NCI-H146 treated with DMSO at 0.1 percent for 48 hours (cell line): ENCODE data around the gene ZNF500.

Experiments used
- DNase-seq: peaks from one replicate; lab custom pipeline; 2025; ENCODE audit not compliant: unreplicated experiment; lab: John Stamatoyannopoulos, UW

The ZNF500 gene

GRCh38 chr16:4766875-4767628 lies at the start of gene ZNF500:
Gene ZNF500, minus strand, starts transcription at chr16:4767162. Its CDS starts 1,184 bp downstream, at chr16:4765978.
- peak; percentile 96 for DNase-seq

DNA sequence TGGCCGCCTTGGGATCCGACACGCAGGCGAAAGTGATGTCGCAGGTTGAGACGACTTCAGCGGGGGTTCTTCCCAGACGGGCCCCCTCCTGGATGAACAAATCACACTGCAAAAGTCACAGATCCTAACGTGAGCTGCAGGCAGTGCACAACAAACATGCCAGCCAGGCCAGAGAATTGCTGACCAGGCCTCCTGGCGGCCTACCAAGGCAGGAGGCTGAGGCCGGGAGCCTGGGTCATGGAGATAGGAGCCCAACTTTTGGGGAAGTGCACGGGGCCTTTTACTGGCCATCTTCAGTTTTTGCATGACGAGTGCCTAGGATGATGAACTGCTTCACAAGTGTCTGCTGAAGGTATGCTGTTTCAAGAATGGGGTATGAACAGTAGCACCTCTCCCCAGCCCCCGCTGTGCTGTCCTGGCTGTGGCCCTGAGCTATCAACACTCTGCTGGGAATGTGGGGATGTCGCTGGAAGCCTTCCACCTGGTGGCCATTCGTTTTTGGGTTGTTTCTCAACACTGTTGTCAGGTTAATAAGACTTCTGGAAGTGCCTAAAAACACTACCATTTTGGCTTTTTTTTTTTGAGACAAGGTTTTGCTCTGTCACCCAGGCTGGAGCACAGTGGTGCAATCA lies 47.7 kb upstream of the ZNF500 start:
- DNase-seq: no peak

- DNase-seq: no peak
These were observed 47.1 kb upstream of the ZNF500 start for GRCh38 chr16:4814046-4814445.

DNA sequence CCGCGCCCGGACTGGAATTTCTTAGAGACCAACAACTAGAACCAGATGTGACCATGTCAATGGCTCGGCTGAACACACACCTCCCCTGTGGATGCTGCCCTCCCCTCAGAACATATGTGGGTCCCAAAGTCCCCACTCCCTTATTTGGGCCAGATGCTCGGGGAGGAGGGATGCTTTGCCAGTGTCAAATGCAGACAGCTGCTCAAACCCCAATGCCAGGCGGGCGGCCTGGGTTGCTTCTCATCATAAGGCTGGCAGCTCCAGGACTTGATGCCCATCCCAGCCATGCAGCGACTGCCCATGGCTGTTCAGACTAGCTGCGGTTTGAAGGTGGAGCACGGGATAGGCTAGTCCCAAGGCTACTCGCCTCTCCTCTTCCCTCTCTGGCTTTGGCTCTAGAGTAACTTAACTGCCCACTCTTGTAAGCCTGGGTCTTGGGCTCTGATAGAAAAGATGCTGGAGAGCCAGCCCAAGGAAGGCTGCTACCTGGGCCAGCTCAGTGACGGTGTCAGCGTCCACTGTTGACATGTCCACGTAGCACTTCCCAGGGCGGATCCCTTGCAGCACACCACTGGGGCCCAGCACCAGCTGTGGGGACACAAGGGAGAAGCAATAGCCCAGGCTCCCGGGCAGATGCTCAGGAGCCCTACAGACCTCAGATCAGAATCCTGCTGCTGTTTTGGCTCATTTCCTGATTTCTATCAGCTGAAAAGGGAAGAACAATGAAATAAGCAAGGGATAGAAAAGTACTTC lies 46.5 kb upstream of the ZNF500 start:
- no peak for DNase-seq

GRCh38 chr16:4811773-4812172 lies 44.8 kb upstream of the ZNF500 start:
- no peak for DNase-seq

DNA sequence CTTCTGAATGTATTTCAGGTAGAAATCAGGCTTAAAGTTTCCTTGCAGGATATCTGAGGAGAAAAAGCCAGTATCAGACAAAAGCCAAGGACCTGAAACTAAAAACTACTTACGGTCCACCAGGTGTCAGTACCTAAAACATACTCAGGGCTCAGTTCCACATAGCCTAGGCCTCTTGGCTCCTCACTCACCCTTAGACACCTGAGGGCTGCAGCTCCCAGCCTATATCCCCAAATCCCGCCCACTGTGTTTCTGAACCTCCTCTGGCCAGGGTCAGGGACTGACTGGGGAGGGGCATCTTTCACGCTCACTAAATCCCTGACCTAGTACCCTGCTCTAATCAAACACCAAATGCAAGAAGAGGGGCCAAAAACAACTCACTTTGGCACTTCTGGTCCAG lies 44.3 kb upstream of the ZNF500 start:
- no peak for DNase-seq

DNA sequence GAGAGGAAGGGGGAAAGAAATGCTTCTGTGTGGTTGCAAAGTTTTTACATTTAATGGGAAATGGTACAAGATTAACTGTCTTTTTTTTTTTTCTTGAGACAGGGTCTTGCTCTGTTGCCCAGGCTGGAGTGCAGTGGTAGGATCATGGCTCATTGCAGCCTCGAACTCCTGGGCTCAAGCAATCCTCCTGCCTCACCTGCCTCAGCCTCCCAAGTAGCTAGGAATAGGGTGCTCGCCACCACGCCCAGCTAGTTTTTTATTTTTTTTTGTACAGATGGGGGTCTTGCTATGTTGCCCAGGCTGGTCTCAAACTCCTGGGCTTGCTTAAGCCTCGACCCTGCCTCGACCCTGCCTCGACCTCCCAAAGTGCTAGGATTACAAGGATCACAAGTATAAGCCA lies 39.3 kb upstream of the ZNF500 start:
- DNase-seq: no peak

GRCh38 chr16:4805231-4805630 lies 38.3 kb upstream of the ZNF500 start:
- no peak for DNase-seq

- DNase-seq: no peak
These were observed 37.2 kb upstream of the ZNF500 start for GRCh38 chr16:4803898-4804762.

- DNase-seq: no peak
These were observed 36.5 kb upstream of the ZNF500 start for GRCh38 chr16:4803401-4803844.

GRCh38 chr16:4802659-4803287 lies 35.8 kb upstream of the ZNF500 start:
- DNase-seq: peak; percentile 93

DNA sequence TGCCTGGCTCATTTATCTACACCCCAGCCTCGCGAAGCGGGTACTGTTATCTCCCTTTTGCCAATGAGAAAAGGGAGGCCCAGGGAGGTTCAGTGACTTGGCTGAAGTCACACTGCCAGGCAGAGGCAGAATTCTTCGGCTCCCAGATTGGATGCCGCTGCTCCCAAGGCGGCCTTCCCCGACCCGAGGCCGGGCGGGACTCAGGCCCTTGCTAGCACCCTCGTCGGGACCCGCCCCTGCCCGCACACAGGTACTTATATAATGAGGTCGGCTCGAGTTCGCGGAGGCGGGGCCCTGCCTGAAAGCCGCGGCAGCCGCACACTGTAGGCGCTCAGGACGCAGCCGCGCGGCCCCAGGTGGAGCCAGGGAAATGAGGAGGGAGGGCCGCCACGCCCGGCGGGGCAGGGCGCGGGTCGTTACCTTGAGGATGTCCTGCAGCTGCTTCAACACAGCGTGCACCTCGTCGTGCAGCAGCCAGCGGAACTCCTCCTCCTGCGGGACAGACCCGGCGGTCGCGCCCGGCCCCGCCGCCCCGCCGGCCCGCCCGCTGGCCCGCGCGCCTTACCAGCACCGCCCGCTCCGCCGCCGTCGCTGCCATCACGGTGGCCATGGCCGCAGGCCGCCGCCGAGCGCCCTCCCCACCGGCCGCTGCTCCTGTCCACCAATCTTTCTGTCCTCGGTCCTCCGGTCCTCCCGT lies 35.1 kb upstream of the ZNF500 start, which contains the start of gene ROGDI:
TSS of gene ROGDI (minus strand) at position 672 of the 697 bp plus-strand sequence. CDS start at position 610, 62 bp downstream.
- DNase-seq: peak; percentile 90

DNA sequence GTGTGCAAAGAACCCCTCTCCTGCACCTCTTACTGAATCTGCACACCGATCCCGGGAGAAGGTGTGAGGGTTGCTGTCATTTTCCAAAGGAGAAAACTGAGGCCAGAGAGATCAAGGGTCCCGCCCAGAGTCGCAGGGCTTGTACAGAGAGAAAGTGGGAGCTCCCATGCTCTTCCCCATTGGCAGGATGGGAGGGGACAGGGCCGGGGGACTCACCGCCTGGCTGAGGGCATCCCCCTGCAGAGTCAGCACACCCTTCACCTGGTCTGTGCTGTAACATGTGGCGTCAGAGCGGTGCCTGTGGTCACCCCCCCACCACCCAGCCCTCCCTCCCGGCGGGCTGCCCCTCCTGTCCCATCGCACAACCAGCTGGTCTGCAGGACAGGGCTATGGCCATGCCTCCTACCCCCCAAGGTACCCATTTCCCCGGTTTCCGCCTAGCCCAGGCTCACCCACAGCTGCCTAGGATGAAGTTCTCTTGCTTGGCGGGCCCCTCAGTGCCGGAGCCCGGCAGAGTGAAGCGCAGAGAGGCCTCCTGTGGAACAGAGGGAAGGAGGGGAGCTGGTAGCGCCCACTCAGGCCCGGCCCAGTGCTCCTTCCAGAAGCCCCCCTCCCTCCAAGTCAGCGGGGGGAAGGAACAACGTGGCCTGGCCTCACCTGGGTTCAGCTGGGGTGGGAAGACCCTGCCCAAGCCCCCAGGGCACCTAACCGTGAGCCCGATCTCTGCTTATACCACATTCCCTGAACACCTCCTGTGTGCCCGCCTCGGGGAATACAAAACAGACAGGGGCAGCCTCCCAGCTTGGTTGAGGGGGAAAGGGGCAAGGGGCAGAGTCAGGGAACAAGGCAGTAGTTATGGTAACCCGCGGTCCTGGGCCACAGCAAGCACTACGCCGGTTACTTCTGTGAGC lies 34.3 kb upstream of the ZNF500 start:
- no peak for DNase-seq

DNA sequence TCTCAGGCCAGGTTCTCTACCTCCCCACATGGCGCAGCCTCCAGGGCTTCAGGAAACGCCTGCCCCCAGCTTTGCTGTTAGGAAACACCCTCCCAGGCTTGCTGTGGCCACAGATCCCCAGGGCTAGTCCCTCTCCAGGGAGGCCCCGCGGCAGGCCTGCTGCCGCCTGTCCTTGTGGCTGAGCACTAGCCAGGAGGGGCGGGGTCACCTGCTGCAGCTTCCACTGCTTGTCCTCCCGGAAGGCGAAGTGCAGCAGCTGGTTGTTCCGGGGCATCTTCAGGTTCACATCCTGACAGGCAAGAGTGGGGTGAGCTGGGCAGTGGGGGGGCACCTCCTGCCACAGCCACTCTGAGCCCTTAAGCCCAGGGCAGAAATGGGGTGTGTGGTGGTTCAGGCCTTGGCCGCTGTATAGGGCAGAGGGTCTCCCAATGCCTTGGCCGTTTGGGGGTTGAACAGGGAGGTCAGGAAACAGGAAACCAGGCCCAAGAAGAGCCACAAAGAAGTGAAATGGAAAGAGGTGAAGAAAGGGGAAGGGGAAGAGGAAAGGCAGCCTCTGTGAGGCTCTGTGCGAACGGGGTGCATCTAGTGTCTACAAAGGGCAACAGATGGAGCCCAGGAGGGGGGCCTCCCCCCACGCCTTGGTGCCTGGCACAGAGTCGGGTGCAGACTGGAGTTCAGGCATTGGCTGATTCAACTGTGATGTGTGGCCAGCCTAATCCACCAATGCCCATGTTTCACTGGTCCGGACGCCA lies 33.5 kb upstream of the ZNF500 start:
- no peak for DNase-seq

DNA sequence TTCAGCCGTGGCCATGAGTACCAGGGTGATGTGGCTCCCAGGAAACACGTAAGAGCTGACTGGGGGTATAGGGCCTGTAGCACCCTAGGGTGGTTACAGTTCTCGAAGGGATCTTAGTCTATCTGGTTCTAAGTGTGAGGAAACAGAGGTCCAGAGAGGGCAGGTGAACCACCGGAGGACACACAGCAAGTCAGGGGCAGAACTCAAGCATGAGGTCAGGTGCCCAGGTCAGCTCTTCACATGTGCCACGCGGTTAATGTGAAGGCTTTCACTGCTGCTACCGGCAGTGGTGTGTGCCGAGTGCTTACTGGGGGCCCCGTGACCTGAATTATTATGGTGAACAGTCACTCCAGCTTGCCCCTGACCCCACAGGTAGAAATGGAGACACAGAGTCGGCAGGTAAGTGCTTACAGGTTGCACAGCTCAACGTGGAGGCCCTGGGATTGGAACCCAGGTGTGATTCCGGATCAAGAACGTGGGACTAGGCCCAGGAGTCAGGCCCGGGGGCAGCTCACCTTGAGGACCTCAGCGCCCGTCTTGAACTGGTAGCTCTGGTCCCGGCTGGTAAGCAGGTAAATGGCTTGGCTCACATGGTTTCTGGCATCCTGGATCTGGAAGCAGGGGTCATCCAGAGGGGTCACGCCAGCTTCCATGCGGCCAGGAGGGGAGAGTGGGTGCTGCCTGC lies 32.4 kb upstream of the ZNF500 start:
- DNase-seq: no peak

DNA sequence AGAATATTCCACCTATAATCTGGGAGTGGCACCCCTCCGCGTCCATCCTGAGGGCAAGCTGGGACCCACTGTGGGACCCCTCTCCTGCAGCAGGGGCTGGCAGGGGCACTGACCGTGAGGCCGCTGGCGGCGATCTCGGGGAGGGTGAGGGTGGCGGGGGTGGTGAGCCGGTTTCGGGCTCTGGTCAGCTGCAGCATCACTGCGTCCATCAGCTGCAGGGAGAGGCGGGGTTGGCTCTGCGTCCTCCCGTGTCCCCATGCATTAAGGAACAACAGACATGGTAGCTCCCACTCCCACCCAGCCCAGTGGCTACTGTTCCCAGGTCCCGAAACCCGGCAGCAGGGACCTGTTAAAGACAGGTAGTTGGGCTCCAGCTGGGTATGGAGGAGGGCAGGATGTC lies 31.5 kb upstream of the ZNF500 start:
- no peak for DNase-seq

- DNase-seq: no peak
These were observed 30.9 kb upstream of the ZNF500 start for GRCh38 chr16:4797805-4798252.
